ENCODE measurements around the gene ATP6V0D1.

GRCh38 chr16:67517155-67517445 is 36.1 kb upstream of the ATP6V0D1 start:
- TF ChIP-seq EZH2 (IDR thresholded peaks at IDR 0.05; ENCODE audit: borderline replicate concordance, insufficient read depth, low read length, poor library complexity, severe bottlenecking) (no peak), CTCF (IDR thresholded peaks at IDR 0.05; ENCODE audit: poor library complexity, severe bottlenecking) (no peak), REST (IDR thresholded peaks at IDR 0.05; ENCODE audit: borderline replicate concordance) (no peak), EP300 (conservative IDR thresholded peaks at IDR 0.05; ENCODE audit: poor library complexity, severe bottlenecking) (no peak), TAF1 (IDR thresholded peaks at IDR 0.05; ENCODE audit: low read depth) (no peak), SMC3 (conservative IDR thresholded peaks at IDR 0.05; ENCODE audit: poor library complexity) (no peak), POLR2AphosphoS5 (IDR thresholded peaks at IDR 0.05) (no peak), MXI1 (conservative IDR thresholded peaks at IDR 0.05; ENCODE audit: poor library complexity, severe bottlenecking) (no peak), RAD21 (conservative IDR thresholded peaks at IDR 0.05) (no peak)
